ENCODE measurements around the gene PNLIPRP2. TPM values are rescaled to one million over a fixed set of nuclear protein-coding genes. Genes with fewer than 3 reads are reported as not detected.

PNLIPRP2 gene
- total RNA-seq, 2 donors from 2014 or later: not detected

- H3K27ac ChIP-seq: no peak overlapping the region
- intact Hi-C loops (cut with DNase I): no loop called here
- H3K27me3 ChIP-seq (replicated peaks; ENCODE audit: insufficient read depth): peaks cover 4% of the 10 kb centered on the region
- WGBS: 84% methylated on average over 8 of the region's 8 CpGs
- H3K4me3 ChIP-seq: no peak overlapping the region
- no peaks in the 10 kb centered on the region for H3K36me3 ChIP-seq
- no peaks in the 10 kb centered on the region for H3K4me1 ChIP-seq (replicated peaks)
- H3K9me3 ChIP-seq: no peaks in the 10 kb centered on the region
- DNase-seq (ENCODE audit: low spot score): no peak
- TF ChIP-seq POLR2A (IDR thresholded peaks at IDR 0.05) (no peak), POLR2AphosphoS5 (IDR thresholded peaks at IDR 0.05) (no peak)
- TF ChIP-seq, protein P1, sequence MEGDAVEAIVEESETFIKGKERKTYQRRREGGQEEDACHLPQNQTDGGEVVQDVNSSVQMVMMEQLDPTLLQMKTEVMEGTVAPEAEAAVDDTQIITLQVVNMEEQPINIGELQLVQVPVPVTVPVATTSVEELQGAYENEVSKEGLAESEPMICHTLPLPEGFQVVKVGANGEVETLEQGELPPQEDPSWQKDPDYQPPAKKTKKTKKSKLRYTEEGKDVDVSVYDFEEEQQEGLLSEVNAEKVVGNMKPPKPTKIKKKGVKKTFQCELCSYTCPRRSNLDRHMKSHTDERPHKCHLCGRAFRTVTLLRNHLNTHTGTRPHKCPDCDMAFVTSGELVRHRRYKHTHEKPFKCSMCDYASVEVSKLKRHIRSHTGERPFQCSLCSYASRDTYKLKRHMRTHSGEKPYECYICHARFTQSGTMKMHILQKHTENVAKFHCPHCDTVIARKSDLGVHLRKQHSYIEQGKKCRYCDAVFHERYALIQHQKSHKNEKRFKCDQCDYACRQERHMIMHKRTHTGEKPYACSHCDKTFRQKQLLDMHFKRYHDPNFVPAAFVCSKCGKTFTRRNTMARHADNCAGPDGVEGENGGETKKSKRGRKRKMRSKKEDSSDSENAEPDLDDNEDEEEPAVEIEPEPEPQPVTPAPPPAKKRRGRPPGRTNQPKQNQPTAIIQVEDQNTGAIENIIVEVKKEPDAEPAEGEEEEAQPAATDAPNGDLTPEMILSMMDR (IDR thresholded peaks at IDR 0.05): no peak
Observed at GRCh38 chr10:116612107-116612769, 8.5 kb upstream of the PNLIPRP2 start.

GRCh38 chr10:116613471-116613870, 7.3 kb upstream of the PNLIPRP2 start:
- no peaks in the 10 kb centered on the region for H3K36me3 ChIP-seq
- H3K27ac ChIP-seq: no peak overlapping the region
- no peaks in the 10 kb centered on the region for H3K9me3 ChIP-seq
- WGBS: 49% methylated on average over 2 of the region's 2 CpGs
- H3K4me3 ChIP-seq: no peak overlapping the region
- intact Hi-C loops (cut with DNase I): no loop called here
- DNase-seq (ENCODE audit: low spot score): no peak
- peaks cover 4% of the 10 kb centered on the region for H3K27me3 ChIP-seq (replicated peaks; ENCODE audit: insufficient read depth)
- H3K4me1 ChIP-seq (replicated peaks): no peaks in the 10 kb centered on the region
- TF ChIP-seq, protein P1 (IDR thresholded peaks at IDR 0.05): no peak
- TF ChIP-seq POLR2AphosphoS5 (IDR thresholded peaks at IDR 0.05): no peak
- no peak for TF ChIP-seq POLR2A (IDR thresholded peaks at IDR 0.05)

- no peaks in the 10 kb centered on the region for H3K9me3 ChIP-seq
- no peaks in the 10 kb centered on the region for H3K4me1 ChIP-seq (replicated peaks)
- H3K27ac ChIP-seq: no peak overlapping the region
- no peak for DNase-seq (ENCODE audit: low spot score)
- peaks cover 4% of the 10 kb centered on the region for H3K27me3 ChIP-seq (replicated peaks; ENCODE audit: insufficient read depth)
- intact Hi-C loops (cut with DNase I): no loop called here
- no peak overlapping the region for H3K4me3 ChIP-seq
- TF ChIP-seq POLR2AphosphoS5 (IDR thresholded peaks at IDR 0.05) (no peak), POLR2A (IDR thresholded peaks at IDR 0.05) (no peak)
- TF ChIP-seq, protein P1 (IDR thresholded peaks at IDR 0.05): no peak
- WGBS: 49% methylated on average over 2 of the region's 2 CpGs
- H3K36me3 ChIP-seq: no peaks in the 10 kb centered on the region
Observed at GRCh38 chr10:116614796-116615195, 6.0 kb upstream of the PNLIPRP2 start.

GRCh38 chr10:116615199-116615776, 5.5 kb upstream of the PNLIPRP2 start:
- H3K27me3 ChIP-seq (replicated peaks; ENCODE audit: insufficient read depth): peaks cover under 1% of the 10 kb centered on the region
- H3K4me3 ChIP-seq: no peak overlapping the region
- H3K27ac ChIP-seq: no peak overlapping the region
- DNase-seq (ENCODE audit: low spot score): no peak
- no peaks in the 10 kb centered on the region for H3K4me1 ChIP-seq (replicated peaks)
- intact Hi-C loops (cut with DNase I): no loop called here
- H3K36me3 ChIP-seq: no peaks in the 10 kb centered on the region
- no peaks in the 10 kb centered on the region for H3K9me3 ChIP-seq
- 96% methylated on average over 3 of the region's 3 CpGs for WGBS
- TF ChIP-seq POLR2AphosphoS5 (IDR thresholded peaks at IDR 0.05) (no peak), POLR2A (IDR thresholded peaks at IDR 0.05) (no peak)
- TF ChIP-seq, protein P1 (IDR thresholded peaks at IDR 0.05): no peak

DNA sequence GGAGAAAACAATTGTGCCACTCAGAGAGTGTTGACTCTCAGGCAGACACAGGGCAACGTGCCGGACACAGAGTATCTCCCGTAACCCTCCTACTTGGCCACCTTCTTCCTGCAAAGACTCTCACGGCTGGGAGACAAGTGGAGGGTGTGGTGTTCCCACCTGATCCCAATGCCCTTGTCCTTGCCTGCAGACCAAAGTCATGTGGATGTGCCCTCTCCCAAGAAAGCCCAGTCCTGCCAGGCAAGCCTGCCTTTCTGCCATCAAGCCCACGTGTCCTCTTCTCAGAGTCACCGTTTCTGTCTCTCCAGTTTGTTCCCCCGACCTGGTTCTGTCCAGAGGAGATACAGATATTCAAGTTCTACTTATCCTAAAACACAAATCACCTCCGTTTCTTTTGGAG, 723 bp downstream of the PNLIPRP2 start:
- 85% methylated on average over 8 of the region's 8 CpGs for WGBS

More for the DNA sequence above, 723 bp downstream of the PNLIPRP2 start:
- Histone ChIP-seq H3K4me3 (no peak overlapping the region), H3K36me3 (no peaks in the 10 kb centered on the region), H3K4me1 (replicated peaks) (no peaks in the 10 kb centered on the region), H3K9me3 (no peaks in the 10 kb centered on the region), H3K27ac (no peak overlapping the region), H3K27me3 (replicated peaks; ENCODE audit: insufficient read depth) (no peaks in the 10 kb centered on the region)
- TF ChIP-seq POLR2AphosphoS5 (IDR thresholded peaks at IDR 0.05): no peak
- TF ChIP-seq, protein P1 (IDR thresholded peaks at IDR 0.05): no peak
- DNase-seq (ENCODE audit: low spot score): no peak
- intact Hi-C loops (cut with DNase I): no loop called here

All from prostate gland (tissue), 2 donors.